Fibroblast of skin of right quadriceps (primary cell): ENCODE data around the gene MRC1.
A peak's percentile ranks its signal among the peaks of the same experiment; 100 is the strongest.
"Not testable (repeated sequence)": the region's sequence is repeated elsewhere in the genome, so short reads cannot be mapped to it uniquely, and the experiment has no call there.

Source experiments
- DNase-seq: peaks from one replicate; pipeline ENCODE4 v3.0.0-alpha.2; 2013

Gene MRC1

DNA sequence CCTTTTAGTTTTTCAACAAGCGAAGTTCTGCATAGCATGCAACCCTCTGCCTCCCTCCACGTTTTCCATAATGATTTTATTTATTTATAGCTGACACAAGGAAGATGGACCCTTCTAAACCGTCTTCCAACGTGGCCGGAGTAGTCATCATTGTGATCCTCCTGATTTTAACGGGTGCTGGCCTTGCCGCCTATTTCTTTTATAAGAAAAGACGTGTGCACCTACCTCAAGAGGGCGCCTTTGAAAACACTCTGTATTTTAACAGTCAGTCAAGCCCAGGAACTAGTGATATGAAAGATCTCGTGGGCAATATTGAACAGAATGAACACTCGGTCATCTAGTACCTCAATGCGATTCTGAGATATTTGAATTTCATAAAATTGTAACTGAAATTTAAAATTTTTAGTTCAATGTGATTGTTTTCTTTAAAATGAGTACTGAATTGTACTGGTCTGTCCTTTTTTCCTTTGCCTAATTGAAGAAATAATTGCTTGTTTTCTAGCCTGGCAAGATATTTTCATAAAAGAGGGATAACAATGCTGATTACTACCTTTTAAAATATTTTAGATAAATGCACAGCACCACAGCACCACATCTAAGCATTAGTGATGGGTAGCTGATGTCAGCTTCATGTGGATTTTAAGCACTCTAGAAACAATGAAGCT, 101.1 kb downstream of the MRC1 start:
- DNase-seq: peak; percentile 51

DNA sequence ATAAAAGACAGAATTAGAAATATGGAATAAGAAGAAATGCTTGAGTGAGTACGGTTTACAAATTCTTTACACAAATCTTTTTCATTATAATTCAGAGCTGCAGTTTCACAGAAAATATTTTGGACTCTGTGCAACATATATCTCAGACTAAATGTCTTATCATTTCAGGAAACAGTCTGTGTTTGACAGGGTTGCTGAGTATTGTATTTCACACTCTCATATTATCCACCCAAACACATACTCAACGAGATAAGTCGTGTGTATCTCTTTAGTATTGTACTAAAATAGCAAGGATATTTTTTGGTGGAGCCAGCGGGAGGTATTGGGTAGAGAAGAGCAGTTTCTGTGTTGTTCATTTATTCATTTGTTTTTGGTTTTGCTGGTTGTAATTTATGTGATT, 103.6 kb downstream of the MRC1 start:
- DNase-seq: no peak

GRCh38 chr10:17913604-17914003, 104.5 kb downstream of the MRC1 start:
- no peak for DNase-seq

- DNase-seq: no peak
These were observed 105.3 kb downstream of the MRC1 start for GRCh38 chr10:17914169-17915045.

GRCh38 chr10:17915181-17915580, 106.0 kb downstream of the MRC1 start:
- no peak for DNase-seq

DNA sequence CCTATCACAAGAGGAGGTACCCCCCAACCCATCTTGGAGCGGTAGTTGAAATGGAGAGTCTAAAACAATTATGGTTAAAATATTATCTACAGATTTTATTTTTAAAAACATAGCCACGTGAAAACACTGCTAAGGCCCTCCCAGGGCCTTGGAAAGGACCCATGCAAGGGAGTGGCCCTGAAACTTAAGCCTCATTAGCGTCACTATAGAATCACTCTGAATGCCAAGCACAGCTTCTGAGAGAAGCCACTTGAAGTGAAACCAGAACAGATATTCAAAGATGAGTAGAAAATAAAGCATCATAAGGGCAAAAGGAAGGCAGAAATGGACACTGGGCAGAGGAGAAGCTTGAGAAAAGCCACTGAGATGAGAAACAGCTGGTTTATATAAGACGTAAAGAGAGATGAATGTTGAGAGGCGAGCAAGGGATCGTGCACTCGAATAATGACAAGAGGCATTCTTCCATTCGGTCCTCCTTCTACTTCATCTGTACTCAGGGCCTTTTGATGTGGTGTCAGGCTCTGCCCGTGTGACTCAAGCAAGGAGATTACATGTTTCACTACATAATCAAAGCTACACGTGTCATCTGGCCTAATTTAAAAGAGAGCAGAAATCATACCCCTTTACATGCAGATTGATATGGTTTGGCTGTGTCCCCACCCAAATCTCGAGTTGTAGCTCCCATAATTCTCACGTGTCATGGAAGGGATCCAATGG, 109.2 kb downstream of the MRC1 start:
- no peak for DNase-seq

GRCh38 chr10:17921378-17921777, 112.2 kb downstream of the MRC1 start:
- no peak for DNase-seq

GRCh38 chr10:17923728-17924127, 114.6 kb downstream of the MRC1 start:
- DNase-seq: peak; percentile 83

DNA sequence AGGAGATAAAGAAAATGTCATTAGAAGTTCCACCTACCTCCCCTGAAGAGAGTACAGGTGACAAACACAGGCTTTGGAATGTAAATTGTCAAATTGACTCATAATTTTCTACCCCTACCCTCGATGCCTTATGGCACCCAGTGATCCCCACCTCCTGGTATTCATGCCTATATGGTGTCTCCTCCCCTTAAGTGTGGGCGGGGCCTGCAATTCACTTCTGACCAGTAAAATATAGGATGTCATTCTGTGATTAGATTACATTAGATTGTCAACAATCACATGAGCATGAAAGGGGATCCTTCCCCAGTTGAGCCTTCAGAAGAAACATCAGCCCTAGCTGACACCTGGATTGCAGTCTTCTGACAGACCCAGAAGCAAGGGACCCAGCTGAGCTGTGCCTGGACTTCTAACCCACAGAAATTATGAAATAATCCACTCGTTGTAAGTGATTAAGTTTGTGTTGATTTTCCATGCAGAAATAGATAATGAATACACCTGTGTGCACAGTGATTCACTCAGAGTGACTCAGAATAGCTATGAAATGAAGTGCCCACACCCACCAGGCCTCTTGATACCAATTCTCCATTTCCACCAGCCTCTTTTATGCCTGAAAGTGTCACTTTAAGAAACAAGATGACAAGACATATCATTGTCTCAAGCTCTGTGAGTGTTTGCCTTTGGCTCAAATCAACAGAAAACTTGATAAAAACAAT, 134.0 kb downstream of the MRC1 start:
- DNase-seq: no peak

GRCh38 chr10:17950269-17950668, 141.1 kb downstream of the MRC1 start:
- not testable (repeated sequence) for DNase-seq

GRCh38 chr10:17950726-17951125, 141.6 kb downstream of the MRC1 start:
- DNase-seq: no peak

DNA sequence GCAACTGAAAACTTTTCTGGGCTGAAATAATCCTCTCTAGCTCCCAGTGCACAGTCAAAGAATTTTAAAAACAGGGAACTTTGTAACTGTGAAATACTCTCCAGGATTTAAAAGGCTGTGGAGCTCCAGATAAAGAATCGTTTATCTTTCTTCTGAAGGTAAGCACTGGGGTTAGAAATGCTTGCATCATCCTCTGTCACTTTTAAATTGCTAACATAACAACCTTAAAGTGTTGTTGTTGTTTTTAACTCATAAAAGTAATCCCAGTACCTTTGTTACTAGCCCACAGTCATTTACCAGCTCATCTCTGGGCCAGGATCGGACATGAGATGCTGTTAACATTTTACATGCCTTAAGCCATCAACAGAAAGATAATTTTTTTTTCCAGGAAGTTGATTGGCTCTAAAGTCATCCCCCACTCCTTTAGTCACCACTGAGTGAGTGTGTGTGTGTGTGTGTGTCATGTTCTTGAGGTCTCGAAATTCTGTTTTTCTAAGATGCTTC, 142.8 kb downstream of the MRC1 start, which contains the start of gene SLC39A12:
Gene SLC39A12 (plus strand): TSS at position 51 of the 504 bp plus-strand sequence. CDS start 1,359 bp downstream, outside the sequence.
- peak; percentile 80 for DNase-seq

DNA sequence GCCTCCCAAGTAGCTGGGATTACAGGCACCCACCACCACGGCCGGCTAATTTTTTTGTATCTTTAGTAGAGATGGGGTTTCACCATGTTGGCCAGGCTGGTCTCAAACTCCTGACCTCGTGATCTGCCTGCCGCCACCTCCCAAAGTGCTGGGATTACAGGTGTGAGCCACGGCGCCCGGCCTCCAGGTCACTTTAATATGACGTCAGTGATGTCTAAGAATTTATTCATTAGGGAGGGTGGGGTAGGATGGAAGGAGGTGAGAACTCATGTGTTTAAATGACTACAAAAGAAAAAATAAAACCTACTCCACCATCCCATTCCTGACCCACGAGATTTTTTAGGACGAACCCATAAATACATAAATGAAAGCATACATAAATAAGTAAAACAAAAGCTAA, 145.2 kb downstream of the MRC1 start:
- not testable (repeated sequence) for DNase-seq

DNA sequence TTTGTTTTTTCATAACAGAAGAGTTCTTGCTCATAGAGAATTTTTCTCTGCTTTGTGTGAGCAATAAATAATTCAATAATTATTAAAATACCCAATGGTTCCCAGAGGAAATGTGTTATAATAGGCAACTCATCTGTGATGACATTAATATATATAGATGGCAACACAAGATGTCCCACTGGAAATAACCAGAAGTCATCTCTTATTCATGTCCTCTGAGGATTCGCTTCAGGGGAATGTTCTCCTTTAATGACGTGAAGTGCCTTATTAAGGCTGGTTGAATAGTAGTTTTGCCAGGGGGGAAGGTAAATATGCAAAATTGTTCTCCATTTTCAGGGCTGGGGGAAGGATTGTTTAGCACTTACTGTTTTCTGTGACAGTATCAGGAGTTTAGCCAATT, 145.7 kb downstream of the MRC1 start:
- DNase-seq: peak; percentile 69

- no peak for DNase-seq
These were observed 148.9 kb downstream of the MRC1 start for GRCh38 chr10:17958049-17958448.

DNA sequence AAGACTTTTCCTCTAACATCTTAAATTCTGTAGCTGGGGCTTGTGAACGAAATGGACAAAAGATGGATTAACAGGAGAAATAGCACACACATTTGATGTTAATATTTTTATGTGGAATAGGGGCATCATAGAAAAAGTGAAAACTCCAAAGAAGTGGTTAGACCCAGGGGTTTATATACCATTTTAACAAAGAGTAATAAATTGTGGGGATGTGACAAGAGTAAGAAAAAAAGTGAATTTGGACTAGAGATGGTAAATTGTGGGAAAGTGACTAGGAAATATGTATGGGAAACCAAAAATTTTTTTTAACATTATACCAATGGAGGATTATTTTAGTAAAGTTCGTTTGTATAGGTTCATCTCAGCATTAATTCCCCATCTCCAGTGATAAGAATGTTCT, 150.7 kb downstream of the MRC1 start:
- DNase-seq: no peak
